NCI-H1436 treated with DMSO at 0.1 percent for 48 hours (cell line): ENCODE data around the gene IFI27L2.

Source experiments
- DNase-seq: peaks from one replicate; lab custom pipeline; 2025; lab: John Stamatoyannopoulos, UW

Gene IFI27L2

GRCh38 chr14:94152676-94153075, 23.3 kb upstream of the IFI27L2 start:
- DNase-seq, result no peak

GRCh38 chr14:94145902-94146527, 16.6 kb upstream of the IFI27L2 start:
- no peak for DNase-seq

GRCh38 chr14:94144765-94145164, 15.4 kb upstream of the IFI27L2 start:
- DNase-seq, result no peak

- DNase-seq, result no peak
Measured at GRCh38 chr14:94143711-94144110, 14.3 kb upstream of the IFI27L2 start.

- no peak for DNase-seq
Measured at GRCh38 chr14:94143239-94143638, 13.8 kb upstream of the IFI27L2 start.

- DNase-seq, result no peak
Measured at GRCh38 chr14:94142836-94143235, 13.4 kb upstream of the IFI27L2 start.

- DNase-seq, result no peak
Measured at GRCh38 chr14:94142247-94142646, 12.8 kb upstream of the IFI27L2 start.

- no peak for DNase-seq
Measured at GRCh38 chr14:94139421-94139820, 10.0 kb upstream of the IFI27L2 start.

- no peak for DNase-seq
Measured at GRCh38 chr14:94139006-94139405, 9.6 kb upstream of the IFI27L2 start.

- DNase-seq, result peak; percentile 17
Measured at GRCh38 chr14:94138251-94138650, 8.8 kb upstream of the IFI27L2 start.

- no peak for DNase-seq
Measured at GRCh38 chr14:94136575-94137331, 7.3 kb upstream of the IFI27L2 start.

- DNase-seq, result no peak
Measured at GRCh38 chr14:94135476-94135875, 6.1 kb upstream of the IFI27L2 start.

GRCh38 chr14:94132285-94132887, 3.0 kb upstream of the IFI27L2 start:
- DNase-seq, result peak; percentile 10

GRCh38 chr14:94129758-94130414, 482 bp upstream of the IFI27L2 start:
- DNase-seq, result no peak

- DNase-seq, result no peak
Measured at GRCh38 chr14:94128216-94128839, 1.1 kb downstream of the IFI27L2 start.

- DNase-seq, result no peak
Measured at GRCh38 chr14:94127330-94127729, 2.1 kb downstream of the IFI27L2 start.

GRCh38 chr14:94126800-94127199, 2.6 kb downstream of the IFI27L2 start:
- no peak for DNase-seq

GRCh38 chr14:94126419-94126677, 3.1 kb downstream of the IFI27L2 start:
- DNase-seq, result no peak

GRCh38 chr14:94125659-94126418, 3.6 kb downstream of the IFI27L2 start:
- no peak for DNase-seq

GRCh38 chr14:94124582-94125377, 4.6 kb downstream of the IFI27L2 start:
- DNase-seq, result no peak

- no peak for DNase-seq
Measured at GRCh38 chr14:94123868-94124267, 5.5 kb downstream of the IFI27L2 start.
